GM23248 (cell line): ENCODE results near the gene EHBP1L1.

Experiments used
- EZH2 ChIP-seq: fragments of 200-600 bp; sonication (generic); IDR thresholded peaks from 2 replicates; pipeline ENCODE4 v1.6.1; 2018; ENCODE audit warnings: antibody characterized with exemption, mild to moderate bottlenecking; ENCODE audit not compliant: insufficient read depth, poor library complexity, severe bottlenecking
- EZH2phosphoT487 ChIP-seq: fragments of 200-600 bp; sonication (generic); IDR thresholded peaks from 2 replicates; pipeline ENCODE4 v1.6.1; 2018; ENCODE audit warnings: antibody characterized with exemption, moderate library complexity, mild to moderate bottlenecking, low read depth; ENCODE audit not compliant: insufficient read depth

GRCh38 chr11:65599955-65600246 is 24.0 kb downstream of the EHBP1L1 start:
- no peak for TF ChIP-seq EZH2
- no peak for TF ChIP-seq EZH2phosphoT487
